ENCODE results near the gene PUM2.

The PUM2 gene

GRCh38 chr2:20294231-20294630 lies 56.4 kb downstream of the PUM2 start:
- DNase-seq (ENCODE audit: low read depth, low spot score) = no peak
- TF ChIP-seq CTCF (IDR thresholded peaks at IDR 0.05; ENCODE audit: low read depth, low read length) = no peak
- H3K4me3 ChIP-seq (ENCODE audit: low read depth, low read length) = no peak overlapping the region
- in situ Hi-C loops (cut with HindIII; ENCODE audit: low sequenced_read_pairs) = no loop called here

GRCh38 chr2:20292984-20293383 lies 57.7 kb downstream of the PUM2 start:
- in situ Hi-C loops (cut with HindIII; ENCODE audit: low sequenced_read_pairs) = no loop called here
- TF ChIP-seq CTCF (IDR thresholded peaks at IDR 0.05; ENCODE audit: low read depth, low read length) = no peak
- H3K4me3 ChIP-seq (ENCODE audit: low read depth, low read length) = no peak overlapping the region
- no peak for DNase-seq (ENCODE audit: low read depth, low spot score)

- in situ Hi-C loops (cut with HindIII; ENCODE audit: low sequenced_read_pairs) = no loop called here
- no peak for DNase-seq (ENCODE audit: low read depth, low spot score)
- TF ChIP-seq CTCF (IDR thresholded peaks at IDR 0.05; ENCODE audit: low read depth, low read length) = no peak
Observed at GRCh38 chr2:20291846-20292408, 58.7 kb downstream of the PUM2 start.

GRCh38 chr2:20291106-20291564 lies 59.5 kb downstream of the PUM2 start:
- TF ChIP-seq CTCF (IDR thresholded peaks at IDR 0.05; ENCODE audit: low read depth, low read length) = peak; percentile 76

More at GRCh38 chr2:20291846-20292408, 58.7 kb downstream of the PUM2 start:
- H3K4me3 ChIP-seq (ENCODE audit: low read depth, low read length) = no peak overlapping the region

GRCh38 chr2:20288642-20289340 lies 61.9 kb downstream of the PUM2 start:
- in situ Hi-C loops (cut with HindIII; ENCODE audit: low sequenced_read_pairs) = no loop called here
- no peak for TF ChIP-seq CTCF (IDR thresholded peaks at IDR 0.05; ENCODE audit: low read depth, low read length)
- no peak overlapping the region for H3K4me3 ChIP-seq (ENCODE audit: low read depth, low read length)
- peak; percentile 33 for DNase-seq (ENCODE audit: low read depth, low spot score)

More at GRCh38 chr2:20291106-20291564, 59.5 kb downstream of the PUM2 start:
- in situ Hi-C loops (cut with HindIII; ENCODE audit: low sequenced_read_pairs) = no loop called here
- peak; percentile 82 for DNase-seq (ENCODE audit: low read depth, low spot score)
- H3K4me3 ChIP-seq (ENCODE audit: low read depth, low read length) = no peak overlapping the region

GRCh38 chr2:20282916-20283592 lies 67.6 kb downstream of the PUM2 start:
- no peak overlapping the region for H3K4me3 ChIP-seq (ENCODE audit: low read depth, low read length)
- in situ Hi-C loops (cut with HindIII; ENCODE audit: low sequenced_read_pairs) = no loop called here
- TF ChIP-seq CTCF (IDR thresholded peaks at IDR 0.05; ENCODE audit: low read depth, low read length) = no peak
- peak; percentile 38 for DNase-seq (ENCODE audit: low read depth, low spot score)
